ENCODE measurements around the gene KIR2DL4. TPM values are rescaled to one million over a fixed set of nuclear protein-coding genes. Genes with fewer than 3 reads are reported as not detected.

Gene KIR2DL4
- total RNA-seq, 2 experiments from 2014 or later, result not detected

DNA sequence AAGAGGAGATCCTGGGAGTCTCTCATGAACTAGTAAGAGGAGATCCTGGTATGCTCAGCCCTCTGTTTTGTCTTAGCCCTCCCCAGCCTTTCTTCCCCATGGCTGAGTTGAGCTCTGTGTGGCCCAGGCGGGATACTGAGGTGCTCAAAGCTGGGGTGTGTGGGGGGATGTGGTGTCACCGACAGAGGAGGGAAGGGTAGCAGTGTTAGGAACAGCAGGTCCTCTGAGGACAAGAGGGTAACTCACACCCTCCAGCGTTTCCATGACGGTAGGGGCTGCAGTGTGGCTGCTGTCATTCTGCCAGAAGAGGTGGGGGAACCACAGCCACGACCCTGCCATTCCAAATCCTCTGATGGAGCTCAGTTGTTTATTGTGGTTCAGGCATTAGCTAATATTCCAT is 691 bp downstream of the KIR2DL4 start:
- peaks cover 5% of the 10 kb centered on the region for H3K9me3 Mint-ChIP-seq
- H3K4me1 Mint-ChIP-seq (ENCODE audit: low read depth), result no peaks in the 10 kb centered on the region
- H3K27me3 ChIP-seq (ENCODE audit: control insufficient read depth in 1 of 2, insufficient read depth in 2 of 2, low read length in 2 of 2), result peaks cover 0 to 9% of the 10 kb centered on the region in 2 experiments
- H3K4me3 ChIP-seq (ENCODE audit: low read length), result no peak overlapping the region
- CTCF ChIA-PET, result no interaction called here
- intact Hi-C loops (cut with DNase I, micrococcal nuclease), result no loop called here
- no peaks in the 10 kb centered on the region for H3K36me3 ChIP-seq (ENCODE audit: insufficient read depth, low read length)
- no peaks in the 10 kb centered on the region for H3K36me3 Mint-ChIP-seq (ENCODE audit: low read depth)
- no peak overlapping the region for H3K27ac Mint-ChIP-seq
- POLR2A ChIA-PET, result no interaction called here
- no peaks in the 10 kb centered on the region for H3K4me1 ChIP-seq (ENCODE audit: insufficient read depth, low read length)
- H3K27ac ChIP-seq (ENCODE audit: low read depth in 1 of 2, low read length in 2 of 2), result no peak overlapping the region
- H3K27me3 Mint-ChIP-seq, result peaks cover 55% of the 10 kb centered on the region
- no peak for DNase-seq
- ATAC-seq (ENCODE audit: poor library complexity), result no peak
- no peak overlapping the region for H3K4me3 Mint-ChIP-seq
- TF ChIP-seq, protein P1, sequence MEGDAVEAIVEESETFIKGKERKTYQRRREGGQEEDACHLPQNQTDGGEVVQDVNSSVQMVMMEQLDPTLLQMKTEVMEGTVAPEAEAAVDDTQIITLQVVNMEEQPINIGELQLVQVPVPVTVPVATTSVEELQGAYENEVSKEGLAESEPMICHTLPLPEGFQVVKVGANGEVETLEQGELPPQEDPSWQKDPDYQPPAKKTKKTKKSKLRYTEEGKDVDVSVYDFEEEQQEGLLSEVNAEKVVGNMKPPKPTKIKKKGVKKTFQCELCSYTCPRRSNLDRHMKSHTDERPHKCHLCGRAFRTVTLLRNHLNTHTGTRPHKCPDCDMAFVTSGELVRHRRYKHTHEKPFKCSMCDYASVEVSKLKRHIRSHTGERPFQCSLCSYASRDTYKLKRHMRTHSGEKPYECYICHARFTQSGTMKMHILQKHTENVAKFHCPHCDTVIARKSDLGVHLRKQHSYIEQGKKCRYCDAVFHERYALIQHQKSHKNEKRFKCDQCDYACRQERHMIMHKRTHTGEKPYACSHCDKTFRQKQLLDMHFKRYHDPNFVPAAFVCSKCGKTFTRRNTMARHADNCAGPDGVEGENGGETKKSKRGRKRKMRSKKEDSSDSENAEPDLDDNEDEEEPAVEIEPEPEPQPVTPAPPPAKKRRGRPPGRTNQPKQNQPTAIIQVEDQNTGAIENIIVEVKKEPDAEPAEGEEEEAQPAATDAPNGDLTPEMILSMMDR (IDR thresholded peaks at IDR 0.05), result no peak
- peaks cover 0 to 16% of the 10 kb centered on the region in 2 experiments for H3K9me3 ChIP-seq (ENCODE audit: control insufficient read depth in 1 of 2, insufficient read depth in 1 of 2, low read length in 2 of 2)

DNA sequence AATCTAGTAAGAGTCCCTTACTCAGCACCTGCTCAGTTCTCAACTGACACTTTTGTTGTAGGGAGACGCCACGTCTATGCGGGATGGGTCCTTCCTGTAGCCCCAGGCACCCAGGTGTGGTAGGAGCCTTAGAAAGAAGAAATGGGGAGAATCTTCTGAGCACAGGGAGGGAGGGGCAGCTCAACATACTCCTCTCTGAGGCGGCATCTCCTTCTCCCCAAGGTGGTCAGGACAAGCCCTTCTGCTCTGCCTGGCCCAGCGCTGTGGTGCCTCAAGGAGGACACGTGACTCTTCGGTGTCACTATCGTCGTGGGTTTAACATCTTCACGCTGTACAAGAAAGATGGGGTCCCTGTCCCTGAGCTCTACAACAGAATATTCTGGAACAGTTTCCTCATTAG is 1.2 kb downstream of the KIR2DL4 start:
- POLR2A ChIA-PET, result no interaction called here
- H3K27me3 ChIP-seq (ENCODE audit: control insufficient read depth in 1 of 2, insufficient read depth in 2 of 2, low read length in 2 of 2), result peaks cover 0 to 9% of the 10 kb centered on the region in 2 experiments
- peaks cover 4% of the 10 kb centered on the region for H3K9me3 Mint-ChIP-seq
- no peak overlapping the region for H3K4me3 Mint-ChIP-seq
- TF ChIP-seq, protein P1 (IDR thresholded peaks at IDR 0.05), result no peak
- no peak overlapping the region for H3K4me3 ChIP-seq (ENCODE audit: low read length)
- peaks cover 53% of the 10 kb centered on the region for H3K27me3 Mint-ChIP-seq
- CTCF ChIA-PET, result no interaction called here
- H3K9me3 ChIP-seq (ENCODE audit: control insufficient read depth in 1 of 2, insufficient read depth in 1 of 2, low read length in 2 of 2), result peaks cover 0 to 16% of the 10 kb centered on the region in 2 experiments
- no peak overlapping the region for H3K27ac Mint-ChIP-seq
- ATAC-seq (ENCODE audit: poor library complexity), result no peak
- H3K36me3 ChIP-seq (ENCODE audit: insufficient read depth, low read length), result no peaks in the 10 kb centered on the region
- H3K36me3 Mint-ChIP-seq (ENCODE audit: low read depth), result no peaks in the 10 kb centered on the region
- intact Hi-C loops (cut with DNase I, micrococcal nuclease), result no loop called here
- no peak overlapping the region for H3K27ac ChIP-seq (ENCODE audit: low read depth in 1 of 2, low read length in 2 of 2)
- H3K4me1 Mint-ChIP-seq (ENCODE audit: low read depth), result no peaks in the 10 kb centered on the region
- DNase-seq, result no peak
- H3K4me1 ChIP-seq (ENCODE audit: insufficient read depth, low read length), result no peaks in the 10 kb centered on the region

DNA sequence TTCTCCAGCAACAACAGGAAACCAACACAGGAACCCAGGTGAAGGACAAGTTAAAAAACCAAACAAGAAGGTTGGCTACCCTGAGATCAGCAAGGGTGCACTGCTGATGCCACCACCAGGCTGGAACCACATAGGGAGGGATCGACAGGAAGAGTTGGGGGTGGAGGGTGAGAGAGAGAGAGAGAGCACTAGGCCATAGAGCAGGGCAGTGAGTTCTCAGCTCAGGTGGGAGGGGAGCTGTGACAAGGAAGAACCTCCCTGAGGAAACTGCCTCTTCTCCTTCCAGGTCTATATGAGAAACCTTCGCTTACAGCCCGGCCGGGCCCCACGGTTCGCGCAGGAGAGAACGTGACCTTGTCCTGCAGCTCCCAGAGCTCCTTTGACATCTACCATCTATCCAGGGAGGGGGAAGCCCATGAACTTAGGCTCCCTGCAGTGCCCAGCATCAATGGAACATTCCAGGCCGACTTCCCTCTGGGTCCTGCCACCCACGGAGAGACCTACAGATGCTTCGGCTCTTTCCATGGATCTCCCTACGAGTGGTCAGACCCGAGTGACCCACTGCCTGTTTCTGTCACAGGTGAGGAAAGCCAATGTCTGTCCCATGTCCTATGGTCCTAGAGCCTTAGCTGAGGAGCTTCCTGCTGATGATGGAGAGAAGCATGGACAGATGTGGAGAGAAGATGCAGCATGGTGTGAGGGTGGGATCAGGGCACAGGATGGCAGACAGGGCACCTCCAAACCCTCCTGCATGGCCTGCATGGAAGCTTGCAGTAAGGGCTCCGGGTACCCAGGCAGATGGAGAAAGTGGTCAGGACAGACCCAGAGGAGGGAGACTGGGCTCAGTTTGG is 2.5 kb downstream of the KIR2DL4 start:
- ChIA-PET POLR2A (no interaction called here), CTCF (no interaction called here)
- H3K27me3 Mint-ChIP-seq, result peaks cover 60% of the 10 kb centered on the region
- H3K27ac ChIP-seq (ENCODE audit: low read depth in 1 of 2, low read length in 2 of 2), result no peak overlapping the region
- H3K9me3 Mint-ChIP-seq, result peaks cover 2% of the 10 kb centered on the region
- no peaks in the 10 kb centered on the region for H3K4me1 ChIP-seq (ENCODE audit: insufficient read depth, low read length)
- no peaks in the 10 kb centered on the region for H3K36me3 Mint-ChIP-seq (ENCODE audit: low read depth)
- H3K36me3 ChIP-seq (ENCODE audit: insufficient read depth, low read length), result no peaks in the 10 kb centered on the region
- H3K4me3 ChIP-seq (ENCODE audit: low read length), result no peak overlapping the region
- no peak overlapping the region for H3K27ac Mint-ChIP-seq
- peaks cover 0 to 16% of the 10 kb centered on the region in 2 experiments for H3K9me3 ChIP-seq (ENCODE audit: control insufficient read depth in 1 of 2, insufficient read depth in 1 of 2, low read length in 2 of 2)
- H3K4me1 Mint-ChIP-seq (ENCODE audit: low read depth), result no peaks in the 10 kb centered on the region
- ATAC-seq (ENCODE audit: poor library complexity) (no peak), DNase-seq (no peak)
- intact Hi-C loops (cut with DNase I, micrococcal nuclease), result no loop called here
- H3K27me3 ChIP-seq (ENCODE audit: control insufficient read depth in 1 of 2, insufficient read depth in 2 of 2, low read length in 2 of 2), result peaks cover 0 to 9% of the 10 kb centered on the region in 2 experiments
- TF ChIP-seq, protein P1 (IDR thresholded peaks at IDR 0.05), result no peak
- H3K4me3 Mint-ChIP-seq, result no peak overlapping the region
